ENCODE measurements around the gene MNT.

The MNT gene

GRCh38 chr17:2416010-2416734 is 15.3 kb upstream of the MNT start:
- DNase-seq (ENCODE audit: low read depth in 2 of 2): peak; percentile 52 to 57

GRCh38 chr17:2415081-2415480 is 14.2 kb upstream of the MNT start:
- no peak for DNase-seq (ENCODE audit: low read depth in 2 of 2)

GRCh38 chr17:2414446-2415064 is 13.7 kb upstream of the MNT start:
- no peak for DNase-seq (ENCODE audit: low read depth in 2 of 2)

GRCh38 chr17:2412561-2413021 is 11.7 kb upstream of the MNT start:
- no peak for DNase-seq (ENCODE audit: low read depth in 2 of 2)

- DNase-seq (ENCODE audit: low read depth in 2 of 2): no peak
Observed at GRCh38 chr17:2410951-2411350, 10.1 kb upstream of the MNT start.

- peak in 1 of 2 experiments; percentile 24 for DNase-seq (ENCODE audit: low read depth in 2 of 2)
Observed at GRCh38 chr17:2406903-2407790, 6.3 kb upstream of the MNT start.

GRCh38 chr17:2406271-2406902 is 5.5 kb upstream of the MNT start:
- DNase-seq (ENCODE audit: low read depth in 2 of 2): no peak

GRCh38 chr17:2405247-2405926 is 4.5 kb upstream of the MNT start:
- DNase-seq (ENCODE audit: low read depth in 2 of 2): peak; percentile 73 to 76

GRCh38 chr17:2403044-2403443 is 2.2 kb upstream of the MNT start:
- no peak for DNase-seq (ENCODE audit: low read depth in 2 of 2)

- no peak for DNase-seq (ENCODE audit: low read depth in 2 of 2)
Observed at GRCh38 chr17:2402544-2402943, 1.7 kb upstream of the MNT start.

GRCh38 chr17:2401426-2402221 is 764 bp upstream of the MNT start:
- DNase-seq (ENCODE audit: low read depth in 2 of 2): peak; percentile 99

GRCh38 chr17:2400474-2400866 is 390 bp downstream of the MNT start:
- no peak for DNase-seq (ENCODE audit: low read depth in 2 of 2)

- peak; percentile 87 for DNase-seq (ENCODE audit: low read depth in 2 of 2)
Observed at GRCh38 chr17:2399572-2400473, 1.0 kb downstream of the MNT start.

- DNase-seq (ENCODE audit: low read depth in 2 of 2): peak; percentile 45 to 51
Observed at GRCh38 chr17:2398655-2399571, 1.9 kb downstream of the MNT start.

GRCh38 chr17:2398182-2398581 is 2.7 kb downstream of the MNT start:
- no peak for DNase-seq (ENCODE audit: low read depth in 2 of 2)

- DNase-seq (ENCODE audit: low read depth in 2 of 2): no peak
Observed at GRCh38 chr17:2397247-2398171, 3.4 kb downstream of the MNT start.

GRCh38 chr17:2396568-2397246 is 4.2 kb downstream of the MNT start:
- DNase-seq (ENCODE audit: low read depth in 2 of 2): peak; percentile 90 to 91

Data from fibroblast of skin of left biceps (primary cell).